Activated CD4-positive, alpha-beta T cell treated with anti-CD3 and anti-CD28 coated beads, Interleukin-2, amount 50 U/mL, for 1 hour (primary cell): Measurements from ENCODE around the gene IDI2.
"Not testable (repeated sequence)": the region's sequence is repeated elsewhere in the genome, so short reads cannot be mapped to it uniquely, and the experiment has no call there.

Experiments used
- DNase-seq: peaks from one replicate; pipeline ENCODE4 v3.0.0-alpha.2; 2020

Gene IDI2

GRCh38 chr10:1025683-1026082, at the start of gene IDI2:
IDI2 (minus strand) TSS chr10:1025859; CDS start chr10:1024723, 1,136 bp downstream.
- DNase-seq = no peak

DNA sequence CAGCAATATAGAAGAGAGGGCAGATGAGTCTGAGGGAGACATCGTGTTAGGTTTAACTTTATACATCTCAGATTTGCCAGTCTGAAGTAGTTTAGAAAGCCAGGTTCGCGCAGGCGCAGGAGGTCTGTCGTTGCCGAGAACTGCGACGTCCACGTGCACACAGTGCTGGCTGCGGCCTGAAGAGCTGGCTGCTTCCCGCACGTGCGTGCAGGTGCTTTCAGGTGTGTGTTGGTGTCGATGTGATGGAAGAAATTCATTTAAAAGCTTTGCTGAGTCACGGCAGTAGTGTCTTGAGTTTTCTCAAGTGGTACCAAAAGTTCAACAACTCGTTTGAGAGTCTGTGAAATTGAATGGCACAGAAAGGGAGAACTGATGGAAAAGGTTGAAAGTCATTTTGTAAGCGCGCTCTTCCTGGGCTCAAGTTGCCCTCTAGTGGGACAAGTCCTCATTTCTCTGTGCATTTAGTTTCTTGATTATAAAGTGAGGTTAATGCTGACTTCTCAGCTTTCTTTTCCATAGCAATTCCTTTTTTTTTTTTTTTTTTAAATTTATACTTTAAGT, 49.2 kb upstream of the IDI2 start:
- no peak for DNase-seq

GRCh38 chr10:1074052-1074747, 48.5 kb upstream of the IDI2 start:
- DNase-seq = no peak

DNA sequence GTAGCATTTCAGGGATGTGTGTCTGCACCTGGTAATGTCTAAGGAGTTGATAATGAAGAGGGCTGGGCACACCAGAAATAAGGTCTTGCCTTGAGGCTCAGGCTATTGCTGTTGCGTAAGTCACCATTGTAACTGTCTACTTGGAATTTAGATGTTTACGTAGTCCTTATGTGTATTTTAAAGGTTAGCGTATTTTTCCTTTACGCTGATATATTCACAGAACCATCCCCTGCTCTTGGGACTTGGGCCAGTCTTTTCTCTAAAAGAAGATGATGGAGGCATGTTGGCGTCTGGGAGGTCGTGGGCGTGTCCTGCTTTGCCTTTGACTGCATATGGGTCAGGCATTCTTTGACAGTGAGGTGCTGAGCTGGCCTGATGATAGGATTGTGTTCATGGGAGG, 45.3 kb upstream of the IDI2 start:
- no peak for DNase-seq

DNA sequence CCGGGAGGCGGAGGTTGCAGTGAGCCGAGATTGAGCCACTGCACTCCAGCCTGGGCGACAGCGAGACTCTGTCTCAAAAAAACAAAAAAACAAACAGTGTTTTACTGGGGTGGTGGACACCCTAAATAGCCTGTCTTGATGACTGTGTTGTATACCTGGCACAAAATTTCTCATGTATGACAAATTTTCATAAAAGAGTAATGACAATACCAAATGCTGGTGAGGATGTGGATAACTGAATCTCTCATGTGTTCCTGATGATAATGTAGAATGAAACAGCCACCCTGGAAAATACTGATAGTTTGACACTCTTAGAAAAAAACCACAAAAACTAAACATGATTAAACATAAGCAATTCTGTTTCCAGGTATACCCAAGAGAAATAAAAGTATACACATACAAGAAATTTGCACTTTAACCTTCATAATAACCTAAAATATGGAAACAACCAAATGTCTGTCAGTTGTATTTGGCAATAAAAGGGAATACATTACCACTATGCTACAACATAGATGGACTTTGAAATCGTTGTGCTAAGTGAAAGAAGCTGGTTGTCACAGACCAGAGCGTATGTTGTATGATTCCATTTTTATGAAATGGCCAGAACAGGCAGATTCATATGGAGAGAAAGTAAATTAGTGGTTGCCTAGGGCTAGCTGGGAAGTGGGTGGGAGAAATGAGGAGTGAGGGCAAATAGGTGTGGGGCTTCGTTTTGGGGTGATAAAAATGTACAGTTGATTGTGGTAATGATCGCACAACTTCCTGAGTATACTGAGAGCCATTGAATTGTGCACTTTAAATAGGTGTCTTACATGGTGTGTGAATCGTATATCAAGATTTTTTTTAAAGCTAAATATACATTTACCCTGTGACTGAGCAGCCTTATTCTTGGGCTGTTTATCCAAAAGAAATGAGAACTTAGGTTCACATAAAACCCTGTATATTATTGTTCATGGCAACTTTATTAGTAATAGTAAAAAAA, 43.0 kb upstream of the IDI2 start:
- no peak for DNase-seq

GRCh38 chr10:1066734-1067133, 41.1 kb upstream of the IDI2 start:
- not testable (repeated sequence) for DNase-seq

GRCh38 chr10:1064964-1065247, 39.2 kb upstream of the IDI2 start:
- DNase-seq = no peak

DNA sequence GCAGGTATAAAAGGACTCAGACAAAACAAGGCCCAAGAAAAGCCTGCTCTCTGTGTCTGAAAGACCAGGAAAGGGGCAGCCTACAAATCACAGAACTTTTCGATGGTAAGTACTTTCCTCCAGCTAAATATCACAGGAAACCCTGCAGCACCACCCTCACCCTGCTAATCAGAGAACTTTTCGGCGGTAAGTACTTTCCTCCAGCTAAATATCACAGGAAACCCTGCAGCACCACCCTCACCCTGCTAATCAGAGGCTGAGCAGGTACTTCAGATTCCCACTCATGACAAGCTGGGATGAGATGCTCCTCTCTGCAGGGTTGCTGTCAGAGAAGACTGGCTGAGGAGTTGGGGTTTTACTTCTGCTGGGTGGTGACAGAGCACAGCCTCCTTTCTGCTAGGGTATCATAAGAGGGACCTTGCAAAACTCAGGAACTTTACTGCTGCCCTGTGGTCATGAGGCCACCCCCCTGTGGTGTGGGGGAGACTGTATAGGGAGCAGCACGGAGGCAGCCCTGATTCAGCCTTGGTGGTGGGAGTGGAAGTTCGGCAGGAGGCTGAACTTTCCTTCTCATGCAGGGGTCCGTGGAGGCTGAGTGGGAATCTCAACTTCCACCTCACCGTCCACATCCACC, 37.7 kb upstream of the IDI2 start:
- DNase-seq = peak; percentile 11

- no peak for DNase-seq
Observed at GRCh38 chr10:1061930-1062774, 36.5 kb upstream of the IDI2 start.

- no peak for DNase-seq
Observed at GRCh38 chr10:1059902-1060301, 34.2 kb upstream of the IDI2 start.

GRCh38 chr10:1058017-1058416, 32.4 kb upstream of the IDI2 start:
- no peak for DNase-seq

GRCh38 chr10:1057106-1057657, 31.5 kb upstream of the IDI2 start:
- no peak for DNase-seq

DNA sequence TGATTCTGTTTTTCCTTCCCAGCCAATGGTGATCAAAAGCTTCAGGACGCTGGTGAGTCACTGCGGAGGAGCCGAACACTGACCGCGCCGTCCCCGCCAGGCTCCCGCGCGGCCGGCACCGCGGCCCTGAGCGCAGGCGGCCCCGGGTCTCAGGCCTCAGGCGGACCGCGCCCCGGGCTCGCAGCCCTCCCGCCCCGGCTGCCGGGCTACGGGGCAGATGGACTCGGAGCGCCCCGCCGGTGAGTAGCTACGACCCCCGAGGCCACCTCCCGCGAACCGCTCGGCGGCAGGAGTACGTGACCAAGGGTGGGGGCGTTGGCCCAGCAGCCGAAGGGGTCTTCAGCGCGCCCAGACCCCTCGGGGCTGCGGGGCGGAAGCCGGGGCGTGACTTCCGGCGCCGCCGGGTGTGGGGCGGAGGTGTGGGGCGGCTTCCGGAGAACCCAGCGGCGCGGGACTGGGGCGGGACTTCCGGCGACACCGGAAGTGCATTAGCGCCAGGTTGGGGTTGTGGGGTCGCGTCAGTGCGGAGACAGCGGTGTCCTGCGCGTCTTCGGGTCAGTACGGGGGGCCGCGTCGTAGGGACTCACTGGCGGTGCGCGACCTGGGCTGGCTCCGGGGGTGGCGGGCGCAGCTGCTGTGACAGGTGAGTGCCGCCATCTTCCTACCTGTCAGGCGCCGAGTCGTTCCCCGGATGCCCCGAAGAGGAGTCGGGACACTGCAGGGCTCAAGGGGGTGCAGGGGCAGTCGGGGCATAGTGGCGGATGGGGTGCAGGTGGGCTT, 30.9 kb upstream of the IDI2 start, which contains the start of gene WDR37:
WDR37 (plus strand) TSS at position 60 of the 780 bp plus-strand sequence. CDS start 15,771 bp downstream, outside the sequence.
- peak; percentile 83 for DNase-seq

GRCh38 chr10:1054684-1055083, 29.0 kb upstream of the IDI2 start:
- no peak for DNase-seq

- peak; percentile 54 for DNase-seq
Observed at GRCh38 chr10:1050554-1050953, 24.9 kb upstream of the IDI2 start.

DNA sequence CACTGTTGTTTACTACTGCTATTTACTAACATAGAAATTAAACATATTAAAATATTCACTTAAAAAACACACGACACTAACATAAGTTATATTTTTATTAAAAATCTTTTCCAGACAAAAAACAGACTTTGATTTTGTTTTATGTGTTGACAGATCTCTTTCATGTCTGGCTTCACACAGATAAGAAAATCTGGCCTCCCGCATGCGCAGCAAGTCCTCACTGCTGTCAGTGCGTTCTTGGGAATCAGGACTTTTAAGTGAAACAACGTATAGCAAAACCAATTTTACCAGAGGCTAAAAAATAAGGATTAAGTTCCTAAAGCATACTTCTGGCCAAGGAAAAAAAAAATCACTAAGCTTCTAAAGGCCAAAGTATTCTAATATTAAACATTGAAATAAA, 24.5 kb upstream of the IDI2 start:
- DNase-seq = peak; percentile 23

GRCh38 chr10:1049425-1049958, 23.8 kb upstream of the IDI2 start:
- DNase-seq = no peak

DNA sequence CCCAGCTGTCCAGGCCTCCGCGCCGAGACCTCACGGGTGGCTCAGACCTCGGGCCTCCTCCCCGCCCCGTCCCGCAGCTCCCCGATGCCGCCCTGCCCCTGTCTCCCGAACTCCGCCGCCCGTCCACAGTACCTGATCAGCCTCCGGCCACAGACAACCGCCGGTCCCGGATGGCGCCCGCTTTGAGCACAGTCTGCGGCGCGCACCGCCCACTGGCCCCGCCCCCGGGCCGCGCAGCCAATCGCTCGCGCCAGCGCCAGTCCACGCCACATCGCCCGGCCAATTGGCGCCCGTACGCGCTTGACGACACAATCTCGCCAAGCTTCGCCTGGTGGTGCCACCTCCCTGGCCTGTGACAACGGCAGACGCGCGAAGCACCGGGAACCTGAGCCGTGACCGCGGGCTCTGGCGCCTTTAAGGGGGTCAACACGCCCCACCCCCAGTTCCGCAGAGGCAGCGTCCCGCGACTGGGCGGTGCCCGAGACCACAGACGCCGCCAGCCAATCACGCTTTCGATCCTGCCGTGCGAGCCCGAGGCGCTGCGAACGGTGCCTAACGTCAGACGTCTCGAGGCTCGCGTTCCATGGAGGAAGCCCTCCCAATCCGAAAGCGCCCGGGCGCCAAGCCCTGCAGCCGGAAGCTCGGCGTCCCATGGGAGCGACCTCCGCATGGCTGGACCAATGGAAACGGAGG, 23.2 kb upstream of the IDI2 start, which contains the start of gene IDI1:
IDI1 (minus strand) TSS at position 388 of the 693 bp plus-strand sequence; CDS start at position 272, 116 bp downstream.
- peak; percentile 95 for DNase-seq

DNA sequence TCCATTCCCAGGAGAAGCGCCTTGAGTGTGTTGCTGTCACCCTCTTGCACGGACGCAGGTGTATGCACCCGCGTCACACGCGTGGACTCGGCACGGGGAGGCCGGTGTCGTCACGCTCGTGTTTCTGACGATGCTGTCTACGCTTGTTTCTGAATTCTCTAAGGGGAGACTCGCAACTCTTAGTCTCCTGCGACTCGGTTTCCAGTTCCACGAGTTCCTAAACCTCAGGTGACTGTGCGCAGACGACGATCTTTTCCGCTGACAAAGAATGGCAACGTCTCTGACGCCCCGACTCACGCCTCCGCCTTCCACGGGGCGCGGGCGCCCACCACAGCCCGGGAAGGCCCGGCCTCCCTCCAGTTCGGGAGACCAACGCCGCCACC, 22.7 kb upstream of the IDI2 start:
- DNase-seq = peak; percentile 64

GRCh38 chr10:1047937-1048336, 22.3 kb upstream of the IDI2 start:
- DNase-seq = no peak
